Neural progenitor cell (in vitro differentiated cells): ENCODE results near the gene RAVER2.

Experiments
- EZH2 ChIP-seq: fragments of 200-600 bp; sonication (generic); IDR thresholded peaks from 2 replicates; pipeline ENCODE4 v1.6.1; 2017; ENCODE audit warnings: antibody characterized with exemption, mild to moderate bottlenecking, moderate library complexity
- EZH2phosphoT487 ChIP-seq: fragments of 200-600 bp; sonication (generic); IDR thresholded peaks from 2 replicates; pipeline ENCODE4 v1.6.1; 2017; ENCODE audit warnings: antibody characterized with exemption
- TF ChIP-seq, protein P1 (sequence below): fragments of 200-600 bp; sonication (generic); IDR thresholded peaks from 2 replicates; pipeline ENCODE4 v1.5.1; 2017; ENCODE audit warnings: antibody characterized with exemption, mild to moderate bottlenecking

DNA sequence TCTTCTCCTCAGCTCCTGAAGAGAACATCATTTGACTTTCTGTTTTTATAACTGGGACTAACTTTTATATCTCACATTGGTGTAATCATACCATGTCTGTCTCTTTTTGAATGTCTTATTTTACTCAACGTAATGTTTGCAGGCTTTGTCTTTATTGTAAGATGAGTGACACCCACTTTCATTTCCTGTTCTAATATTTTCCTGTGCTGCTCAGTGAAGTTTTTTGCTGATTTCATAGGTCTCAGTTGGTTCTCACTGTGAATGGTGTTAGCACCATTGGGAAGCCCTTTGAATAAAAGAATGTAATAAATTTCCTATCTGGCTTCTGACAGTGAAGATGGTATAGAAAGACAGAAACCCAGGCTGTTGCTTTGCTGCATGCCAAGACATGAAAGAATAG is 84.0 kb downstream of the RAVER2 start:
- TF ChIP-seq, protein P1, sequence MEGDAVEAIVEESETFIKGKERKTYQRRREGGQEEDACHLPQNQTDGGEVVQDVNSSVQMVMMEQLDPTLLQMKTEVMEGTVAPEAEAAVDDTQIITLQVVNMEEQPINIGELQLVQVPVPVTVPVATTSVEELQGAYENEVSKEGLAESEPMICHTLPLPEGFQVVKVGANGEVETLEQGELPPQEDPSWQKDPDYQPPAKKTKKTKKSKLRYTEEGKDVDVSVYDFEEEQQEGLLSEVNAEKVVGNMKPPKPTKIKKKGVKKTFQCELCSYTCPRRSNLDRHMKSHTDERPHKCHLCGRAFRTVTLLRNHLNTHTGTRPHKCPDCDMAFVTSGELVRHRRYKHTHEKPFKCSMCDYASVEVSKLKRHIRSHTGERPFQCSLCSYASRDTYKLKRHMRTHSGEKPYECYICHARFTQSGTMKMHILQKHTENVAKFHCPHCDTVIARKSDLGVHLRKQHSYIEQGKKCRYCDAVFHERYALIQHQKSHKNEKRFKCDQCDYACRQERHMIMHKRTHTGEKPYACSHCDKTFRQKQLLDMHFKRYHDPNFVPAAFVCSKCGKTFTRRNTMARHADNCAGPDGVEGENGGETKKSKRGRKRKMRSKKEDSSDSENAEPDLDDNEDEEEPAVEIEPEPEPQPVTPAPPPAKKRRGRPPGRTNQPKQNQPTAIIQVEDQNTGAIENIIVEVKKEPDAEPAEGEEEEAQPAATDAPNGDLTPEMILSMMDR = no peak
- no peak for TF ChIP-seq EZH2phosphoT487
- TF ChIP-seq EZH2 = no peak
